EH (cell line): Measurements from ENCODE around the gene ARMCX4.
"Not testable (repeated sequence)": the region's sequence is repeated elsewhere in the genome, so short reads cannot be mapped to it uniquely, and the experiment has no call there.

Source experiments
- DNase-seq: peaks from one replicate; pipeline ENCODE4 v3.0.0-alpha.2; 2015; ENCODE audit warnings: low read depth

ARMCX4 gene

DNA sequence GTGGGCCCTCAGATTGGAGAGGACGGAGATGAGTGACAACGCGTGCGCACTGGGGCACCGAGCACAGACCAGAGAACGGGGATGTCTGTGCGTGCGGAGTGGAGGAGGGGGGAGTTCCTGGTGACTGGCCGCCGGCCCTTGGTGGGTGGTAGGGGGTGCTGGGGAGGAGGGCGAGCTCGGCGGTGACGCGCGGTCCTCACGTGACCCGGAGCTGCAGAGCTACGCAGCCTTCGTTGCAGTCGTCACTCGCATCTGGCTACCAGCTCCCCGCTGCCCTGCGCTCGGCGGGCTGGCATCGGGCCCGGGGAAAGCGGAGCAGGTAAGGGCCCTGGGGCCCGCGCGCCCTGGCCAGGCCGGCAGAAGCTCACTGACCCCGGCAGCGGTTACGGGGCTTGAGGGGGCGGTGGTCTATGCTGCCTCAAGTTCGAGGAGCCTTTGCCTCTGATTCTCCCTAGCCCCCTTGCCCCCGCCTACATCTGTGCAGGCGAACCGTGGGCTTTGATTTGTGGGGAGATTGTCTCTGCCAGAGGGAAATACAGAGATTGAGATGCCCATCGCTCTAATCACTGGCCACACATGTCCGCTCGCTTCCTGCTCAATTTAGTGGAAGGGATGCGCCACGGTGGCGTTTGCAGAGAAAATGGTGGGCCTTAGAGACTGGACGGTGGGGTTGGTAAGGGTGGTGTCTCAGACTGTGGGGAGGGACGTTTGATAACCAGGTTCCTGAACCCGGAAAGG lies at the start of gene ARMCX4:
ARMCX4 (plus strand) TSS at position 245 of the 738 bp plus-strand sequence. CDS start 3,134 bp downstream, outside the sequence.
- peak; percentile 63 for DNase-seq

DNA sequence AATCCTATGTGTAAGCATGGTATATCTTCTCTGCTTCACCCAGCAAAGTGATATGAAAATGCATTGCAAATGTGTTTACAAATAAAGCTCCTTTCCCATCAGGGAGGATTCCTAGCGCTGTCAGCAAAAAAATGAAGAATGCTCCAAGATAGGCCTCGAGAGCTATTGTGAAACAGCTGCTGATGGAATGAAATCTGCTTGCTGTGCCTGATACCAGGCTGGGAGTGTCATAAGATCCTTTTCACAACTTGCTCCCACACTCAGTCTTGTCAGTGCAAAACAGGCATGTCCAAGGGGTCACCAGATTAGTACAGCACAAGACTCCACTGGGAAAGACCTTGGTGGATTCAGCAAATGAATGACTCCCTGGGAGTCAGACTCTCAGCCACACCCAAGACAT lies 43.2 kb upstream of the ARMCX4 start:
- DNase-seq, result no peak

GRCh38 chrX:101449279-101449678 lies 36.0 kb upstream of the ARMCX4 start:
- no peak for DNase-seq

- DNase-seq, result no peak
Measured at GRCh38 chrX:101450085-101450484, 35.2 kb upstream of the ARMCX4 start.

- DNase-seq, result peak; percentile 13
Measured at GRCh38 chrX:101450961-101451360, 34.3 kb upstream of the ARMCX4 start.

DNA sequence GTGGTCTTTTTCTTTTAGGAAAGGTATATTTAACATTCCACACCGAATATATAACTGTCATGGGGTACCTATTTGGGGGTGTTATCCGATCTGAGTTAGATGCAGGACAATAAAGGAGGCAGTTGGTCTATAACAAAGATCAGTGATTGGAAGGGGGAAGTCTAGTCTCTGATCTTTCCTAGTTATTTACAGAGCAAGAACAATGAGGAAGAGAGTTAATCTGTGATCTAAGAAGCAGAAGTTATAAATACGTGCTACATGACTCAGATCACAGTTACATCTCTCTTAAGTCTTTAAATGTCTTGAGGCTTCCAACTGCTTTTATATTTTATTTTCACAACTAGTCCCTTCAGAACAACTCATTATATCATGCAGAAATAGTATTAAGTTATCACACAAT lies 33.2 kb upstream of the ARMCX4 start:
- peak; percentile 55 for DNase-seq

GRCh38 chrX:101460669-101461068 lies 24.6 kb upstream of the ARMCX4 start:
- DNase-seq, result peak; percentile 5

DNA sequence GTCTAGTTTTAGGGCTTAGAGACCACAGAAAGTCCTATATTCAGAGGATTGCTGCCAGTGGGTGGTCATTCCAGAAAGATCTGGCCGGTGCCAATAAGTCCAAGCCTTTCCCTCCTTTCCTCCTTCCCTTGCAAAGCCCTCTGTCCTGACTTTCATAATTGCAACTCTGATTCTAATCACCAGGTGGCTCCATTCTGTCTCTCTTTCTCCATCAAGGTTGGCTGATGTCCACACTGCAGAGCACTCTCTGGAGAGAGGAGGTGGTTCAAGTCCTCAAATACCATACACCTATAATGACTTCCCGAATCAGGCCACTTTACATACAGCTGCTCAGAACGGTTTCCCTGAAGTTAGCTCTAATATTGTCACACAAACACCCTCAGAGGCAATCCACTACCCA lies 22.4 kb upstream of the ARMCX4 start:
- peak; percentile 41 for DNase-seq

GRCh38 chrX:101478366-101478765 lies 6.9 kb upstream of the ARMCX4 start:
- peak; percentile 14 for DNase-seq

DNA sequence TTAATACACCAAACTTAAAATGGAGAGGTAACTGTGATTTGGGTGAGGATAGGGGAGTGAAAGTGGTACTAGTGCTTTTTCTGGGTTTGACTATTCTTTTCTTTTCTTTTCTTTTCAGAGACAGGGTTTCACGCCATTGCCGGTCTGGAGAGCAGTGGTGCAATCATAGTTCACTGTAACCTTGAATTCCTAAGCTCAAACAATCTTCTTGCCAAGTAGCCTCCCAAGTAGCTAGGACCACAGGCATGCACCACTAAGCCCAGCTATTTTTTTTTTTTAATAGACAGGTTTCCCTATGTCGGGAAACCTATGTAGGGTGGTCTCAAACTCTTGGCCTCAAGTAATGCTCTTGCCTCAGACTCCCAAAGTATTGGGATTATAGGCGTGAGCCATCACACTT lies 3.0 kb upstream of the ARMCX4 start:
- DNase-seq, result peak; percentile 25

GRCh38 chrX:101483705-101484104 lies 1.6 kb upstream of the ARMCX4 start:
- no peak for DNase-seq

DNA sequence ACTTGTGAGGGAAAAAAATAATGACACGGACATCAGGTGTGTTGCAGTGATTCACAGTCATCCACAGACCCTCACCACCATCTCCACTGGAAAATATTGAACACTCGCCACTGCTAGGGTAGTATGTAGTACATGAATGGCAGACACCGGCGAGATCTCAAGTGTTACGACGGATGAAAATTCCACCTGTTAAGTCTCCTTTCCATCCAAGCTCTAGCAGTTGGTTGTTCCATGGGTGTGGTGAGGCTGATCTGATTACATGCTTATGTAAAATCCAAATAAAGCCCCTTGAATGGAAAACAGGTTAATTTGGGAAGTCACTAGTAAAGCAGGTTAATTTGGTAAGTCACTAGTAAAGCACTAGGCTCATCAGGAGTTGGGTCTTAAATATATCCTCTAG lies 1.1 kb upstream of the ARMCX4 start:
- no peak for DNase-seq

DNA sequence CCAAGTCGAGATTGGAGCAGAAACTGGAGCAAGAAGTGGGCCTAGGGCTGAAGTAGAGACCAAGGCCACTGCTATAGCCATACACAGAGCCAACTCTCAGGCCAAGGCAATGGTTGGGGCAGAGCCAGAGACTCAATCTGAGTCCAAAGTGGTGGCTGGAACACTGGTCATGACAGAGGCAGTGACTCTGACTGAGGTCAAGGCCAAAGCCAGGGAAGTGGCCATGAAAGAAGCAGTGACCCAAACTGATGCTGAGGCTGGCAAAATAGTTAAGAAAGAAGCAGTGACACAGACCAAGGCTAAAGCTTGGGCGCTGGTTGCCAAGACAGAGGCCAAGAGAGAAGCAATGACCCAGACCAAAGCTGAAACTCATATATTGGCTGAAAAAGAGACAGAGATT lies 3.5 kb downstream of the ARMCX4 start:
- no peak for DNase-seq

DNA sequence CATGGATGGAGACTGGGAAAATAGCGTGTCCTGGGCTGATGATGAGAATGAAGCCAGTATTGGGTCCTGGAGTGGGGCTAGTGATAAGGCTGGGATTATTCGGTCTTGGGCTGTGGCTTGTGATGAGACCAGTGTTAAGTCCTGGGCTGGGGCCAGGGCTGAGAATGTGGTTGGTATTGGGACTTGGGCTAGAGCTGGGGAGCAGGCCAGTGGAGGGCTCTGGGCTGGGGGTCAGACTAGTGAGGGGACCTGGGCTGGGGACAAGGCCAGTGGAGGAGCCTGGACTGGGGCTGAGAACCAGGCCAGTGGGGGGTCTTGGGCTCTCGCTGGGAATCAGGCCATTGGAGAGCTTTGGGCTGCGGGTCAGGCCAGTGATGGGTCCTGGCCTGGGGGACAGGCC lies 6.7 kb downstream of the ARMCX4 start:
- no peak for DNase-seq

DNA sequence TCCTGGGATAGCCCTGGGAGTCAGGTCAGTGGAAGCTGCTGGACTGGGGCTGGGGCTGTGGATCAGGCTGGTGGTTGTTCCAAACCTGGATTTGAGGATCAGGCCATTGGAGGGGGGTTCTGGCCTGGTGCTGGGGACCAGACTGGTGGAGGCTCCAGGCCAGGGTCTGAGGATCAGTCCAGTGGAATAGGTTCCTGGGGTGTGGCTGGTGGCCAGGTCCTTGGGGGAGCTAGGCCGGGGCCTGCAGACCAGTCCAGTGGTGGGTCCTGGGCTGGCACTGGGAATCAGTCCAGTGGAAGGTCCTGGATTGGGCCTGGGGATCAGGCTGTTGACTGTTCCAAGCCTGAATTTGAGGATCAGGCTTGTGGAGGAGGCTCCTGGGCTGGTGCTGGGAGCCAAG lies 8.0 kb downstream of the ARMCX4 start:
- no peak for DNase-seq

GRCh38 chrX:101502929-101503328 lies 17.7 kb downstream of the ARMCX4 start:
- DNase-seq, result not testable (repeated sequence)

GRCh38 chrX:101507372-101507771 lies 22.1 kb downstream of the ARMCX4 start:
- no peak for DNase-seq

DNA sequence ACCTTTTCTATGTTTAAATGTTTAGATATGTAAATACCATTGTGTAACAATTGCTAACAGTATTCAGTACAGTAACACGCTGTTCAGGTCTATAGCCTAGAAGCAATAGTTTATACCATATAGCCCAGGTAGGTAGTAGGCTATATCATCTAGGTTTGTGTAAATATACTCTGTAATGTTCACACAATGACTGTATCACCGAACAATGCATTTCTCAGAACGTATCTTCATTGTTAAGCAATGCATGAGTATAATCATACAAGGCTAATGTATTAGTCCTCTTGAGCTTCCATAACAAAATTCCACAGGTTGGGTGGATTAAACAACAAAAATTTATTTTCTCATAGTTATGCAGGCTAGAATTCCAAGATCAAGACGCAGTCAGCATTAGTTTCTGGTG lies 22.7 kb downstream of the ARMCX4 start:
- no peak for DNase-seq

DNA sequence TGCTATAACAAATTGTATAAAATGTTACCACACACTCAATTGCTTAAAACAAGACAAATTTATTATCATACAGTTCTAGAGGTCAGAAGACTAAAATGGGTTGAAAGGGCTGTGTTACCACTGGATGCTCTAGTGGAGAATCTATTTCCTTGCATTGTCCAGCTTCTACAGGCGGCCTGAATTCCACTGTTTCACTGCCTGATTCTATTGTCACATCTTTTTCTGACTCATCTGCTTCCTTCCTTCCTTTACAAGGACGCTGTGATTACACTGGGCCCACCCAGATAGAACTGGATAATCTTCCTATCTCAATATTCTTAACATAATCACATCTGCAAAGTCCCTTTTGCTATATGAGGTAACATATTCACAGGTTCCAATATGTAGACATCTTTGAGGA lies 45.7 kb downstream of the ARMCX4 start:
- DNase-seq, result no peak
